Astrocyte (in vitro differentiated cells and primary cell): ENCODE data around the gene LRRC4C. TPM values are rescaled to one million over a fixed set of nuclear protein-coding genes. Genes with fewer than 3 reads are reported as not detected.

Experiments
- DNase-seq: peaks from one replicate; pipeline ENCODE4 v3.0.0-alpha.2; 2010; ENCODE audit warnings: low read depth
- FAIRE-seq: peaks from 2 replicates; lab custom pipeline; 2011; peaks lifted over from hg19 to GRCh38; lab: Jason Lieb, UNC
- H2AFZ ChIP-seq: 2 replicates; pipeline ENCODE4 v1.6.0; 2012; ENCODE audit warnings: low read depth, low read length, inconsistent platforms
- H3K27ac ChIP-seq: 2 replicates; pipeline ENCODE4 v1.5.1; 2011; ENCODE audit warnings: low read depth, low read length, inconsistent platforms
- H3K27me3 ChIP-seq: 2 replicates; pipeline ENCODE4 v1.6.0; 2011; ENCODE audit warnings: low read length, inconsistent platforms; ENCODE audit not compliant: insufficient read depth
- H3K36me3 ChIP-seq: 2 replicates; pipeline ENCODE4 v1.5.1; 2011; ENCODE audit warnings: low read length, inconsistent platforms; ENCODE audit not compliant: insufficient read depth
- H3K4me1 ChIP-seq: 2 replicates; pipeline ENCODE4 v1.5.1; 2011; ENCODE audit warnings: low read length, inconsistent platforms; ENCODE audit not compliant: insufficient read depth
- H3K4me2 ChIP-seq: 2 replicates; pipeline ENCODE4 v1.6.0; 2012; ENCODE audit warnings: low read length, inconsistent platforms
- H3K4me3 ChIP-seq: 2 replicates; pipeline ENCODE4 v1.5.1; 2011; ENCODE audit warnings: low read depth, mild to moderate bottlenecking, low read length, inconsistent platforms; ENCODE audit not compliant: insufficient read depth
- H3K79me2 ChIP-seq: 2 replicates; pipeline ENCODE4 v1.6.0; 2012; ENCODE audit warnings: mild to moderate bottlenecking, low read length, inconsistent platforms; ENCODE audit not compliant: insufficient read depth
- H3K9ac ChIP-seq: 2 replicates; pipeline ENCODE4 v1.6.0; 2012; ENCODE audit warnings: mild to moderate bottlenecking, low read length, inconsistent platforms
- H3K9me3 ChIP-seq: 2 replicates; pipeline ENCODE4 v1.5.1; 2012; ENCODE audit warnings: low read depth, mild to moderate bottlenecking, low read length, inconsistent platforms; ENCODE audit not compliant: insufficient read depth
- H4K20me1 ChIP-seq: 2 replicates; pipeline ENCODE4 v1.6.0; 2012; ENCODE audit warnings: low read length, inconsistent platforms; ENCODE audit not compliant: insufficient read depth
- H3K27ac Mint-ChIP-seq: one replicate; pipeline ENCODE4 v1.8.0; 2021; ENCODE audit warnings: mild to moderate bottlenecking, mixed read lengths; ENCODE audit not compliant: unreplicated experiment
- H3K27me3 Mint-ChIP-seq: one replicate; pipeline ENCODE4 v1.8.0; 2021; ENCODE audit warnings: low read depth, mixed read lengths; ENCODE audit not compliant: unreplicated experiment
- H3K36me3 Mint-ChIP-seq: one replicate; pipeline ENCODE4 v1.8.0; 2021; ENCODE audit warnings: low read depth, mixed read lengths; ENCODE audit not compliant: unreplicated experiment
- H3K4me1 Mint-ChIP-seq: one replicate; pipeline ENCODE4 v1.8.0; 2021; ENCODE audit warnings: low read depth, mixed read lengths; ENCODE audit not compliant: unreplicated experiment
- H3K4me3 Mint-ChIP-seq: one replicate; pipeline ENCODE4 v1.8.0; 2021; ENCODE audit warnings: mild to moderate bottlenecking, moderate library complexity, mixed read lengths; ENCODE audit not compliant: unreplicated experiment
- H3K9me3 Mint-ChIP-seq: one replicate; pipeline ENCODE4 v1.8.0; 2021; ENCODE audit warnings: mild to moderate bottlenecking, mixed read lengths; ENCODE audit not compliant: unreplicated experiment
- CTCF ChIP-seq: IDR thresholded peaks from 2 replicates; pipeline ENCODE4 v1.5.1; 2011; ENCODE audit warnings: low read depth, mild to moderate bottlenecking, inconsistent platforms, low read length, moderate library complexity; ENCODE audit not compliant: insufficient read depth
- EZH2 ChIP-seq: IDR thresholded peaks from 2 replicates; pipeline ENCODE4 v1.6.1; 2012; ENCODE audit warnings: mild to moderate bottlenecking, low read length, inconsistent platforms; ENCODE audit not compliant: insufficient read depth
- total RNA-seq: library from RNA; stranded (reverse); gene quantifications from 2 replicates; pipeline ENCODE4 v1.2.1, GENCODE V29; 2021

LRRC4C gene
- total RNA-seq, 1 donor from 2014 or later: 9.0 TPM

- no peaks in the 10 kb centered on the region for H3K4me1 Mint-ChIP-seq
- H3K27ac Mint-ChIP-seq: no peak overlapping the region
- no peaks in the 10 kb centered on the region for H3K79me2 ChIP-seq
- no peaks in the 10 kb centered on the region for H3K27me3 Mint-ChIP-seq
- no peaks in the 10 kb centered on the region for H3K9me3 Mint-ChIP-seq
- H3K4me2 ChIP-seq: no peak overlapping the region
- FAIRE-seq (no peak), DNase-seq (no peak)
- H3K9ac ChIP-seq: no peak overlapping the region
- H3K36me3 Mint-ChIP-seq: no peaks in the 10 kb centered on the region
- H3K4me3 Mint-ChIP-seq: no peak overlapping the region
- TF ChIP-seq EZH2 (no peak), CTCF (no peak)
- H4K20me1 ChIP-seq: no peaks in the 10 kb centered on the region
- H3K9me3 ChIP-seq: no peaks in the 10 kb centered on the region
- no peak overlapping the region for H3K4me3 ChIP-seq
- no peak overlapping the region for H3K27ac ChIP-seq
- no peak overlapping the region for H2AFZ ChIP-seq
- no peaks in the 10 kb centered on the region for H3K4me1 ChIP-seq
- H3K36me3 ChIP-seq: no peaks in the 10 kb centered on the region
- no peaks in the 10 kb centered on the region for H3K27me3 ChIP-seq
These were observed 1052.1 kb downstream of the LRRC4C start for GRCh38 chr11:40407355-40407754.

- Histone ChIP-seq H3K4me3 (no peak overlapping the region), H3K79me2 (no peaks in the 10 kb centered on the region), H3K27ac (no peak overlapping the region), H4K20me1 (no peaks in the 10 kb centered on the region), H3K9ac (no peak overlapping the region), H3K4me1 (no peaks in the 10 kb centered on the region), H3K27me3 (no peaks in the 10 kb centered on the region), H3K9me3 (no peaks in the 10 kb centered on the region), H2AFZ (no peak overlapping the region), H3K4me2 (no peak overlapping the region), H3K36me3 (no peaks in the 10 kb centered on the region)
- Mint-ChIP-seq H3K27ac (no peak overlapping the region), H3K36me3 (no peaks in the 10 kb centered on the region), H3K27me3 (no peaks in the 10 kb centered on the region), H3K9me3 (no peaks in the 10 kb centered on the region), H3K4me1 (no peaks in the 10 kb centered on the region), H3K4me3 (no peak overlapping the region)
- DNase-seq (no peak), FAIRE-seq (no peak)
- TF ChIP-seq CTCF: no peak
- no peak for TF ChIP-seq EZH2
These were observed 1053.8 kb downstream of the LRRC4C start for GRCh38 chr11:40405614-40406013.

GRCh38 chr11:40403321-40403720 lies 1056.1 kb downstream of the LRRC4C start:
- Histone ChIP-seq H3K27ac (no peak overlapping the region), H3K36me3 (no peaks in the 10 kb centered on the region), H3K9ac (no peak overlapping the region), H3K79me2 (no peaks in the 10 kb centered on the region), H3K4me1 (no peaks in the 10 kb centered on the region), H3K27me3 (no peaks in the 10 kb centered on the region), H3K4me2 (no peak overlapping the region), H3K9me3 (no peaks in the 10 kb centered on the region), H2AFZ (no peak overlapping the region), H4K20me1 (no peaks in the 10 kb centered on the region), H3K4me3 (no peak overlapping the region)
- Mint-ChIP-seq H3K4me3 (no peak overlapping the region), H3K27ac (no peak overlapping the region), H3K36me3 (no peaks in the 10 kb centered on the region), H3K9me3 (no peaks in the 10 kb centered on the region), H3K4me1 (no peaks in the 10 kb centered on the region), H3K27me3 (no peaks in the 10 kb centered on the region)
- TF ChIP-seq EZH2: no peak
- no peak for TF ChIP-seq CTCF
- peak; percentile 56 for FAIRE-seq
- DNase-seq: peak; percentile 12
